SK-N-SH (cell line): Measurements from ENCODE around the gene CDK6. TPM values are rescaled to one million over a fixed set of nuclear protein-coding genes. Genes with fewer than 3 reads are reported as not detected.

Experiments
- CTCF ChIA-PET: fragments of 300-600, 350-600 bp; formaldehyde crosslinking; extraction: SDS; loops from one replicate; lab custom pipeline; 2021; lab: Yijun Ruan, JAX
- POLR2A ChIA-PET: fragments of 350-600 bp; sonication (Branson Sonifier 250); formaldehyde crosslinking; extraction: SDS; loops from one replicate; lab custom pipeline; 2020; ENCODE audit warnings: antibody characterized with exemption, inconsistent platforms; lab: Yijun Ruan, JAX
- DNase-seq: peaks from one replicate; pipeline ENCODE4 v3.0.0; 2012
- H2AFZ ChIP-seq: fragments of 200-600 bp; sonication (generic); 2 replicates; pipeline ENCODE4 v1.8.1; 2016; ENCODE audit warnings: antibody characterized with exemption, mild to moderate bottlenecking, low read depth
- H3F3A ChIP-seq: fragments of 200-600 bp; sonication (generic); replicated peaks from 2 replicates; pipeline ENCODE3; 2016; ENCODE audit warnings: antibody characterized with exemption, mild to moderate bottlenecking; ENCODE audit not compliant: insufficient read depth
- H3K27ac ChIP-seq, 2 experiments: fragments of 200-500 bp in 1 of 2; fragments of 200-600 bp in 1 of 2; sonication (Bioruptor generic) in 1 of 2; sonication (generic), shearing (Covaris generic) in 1 of 2; 2 replicates each; pipeline versions ENCODE4 v1.5.1 to v1.6.1; 2014 to 2016; ENCODE audit warnings: low read depth in 2 of 2, inconsistent platforms in 1 of 2, low read length in 1 of 2, mild to moderate bottlenecking in 1 of 2, mixed read lengths in 1 of 2
- H3K27me3 ChIP-seq: fragments of 200-600 bp; sonication (generic), shearing (Covaris generic); 2 replicates; pipeline ENCODE4 v1.6.1; 2016; ENCODE audit warnings: mixed run types; ENCODE audit not compliant: insufficient read depth
- H3K36me3 ChIP-seq, 2 experiments: fragments of 200-500 bp in 1 of 2; fragments of 200-600 bp in 1 of 2; sonication (Bioruptor generic) in 1 of 2; sonication (generic) in 1 of 2; replicated peaks in 1 of 2; 2 replicates each; pipeline versions ENCODE3 to v1.5.1; 2014 to 2016; ENCODE audit warnings: low read length in 1 of 2, mild to moderate bottlenecking in 1 of 2; ENCODE audit not compliant: insufficient read depth in 2 of 2, control insufficient read depth in 1 of 2
- H3K4me1 ChIP-seq, 2 experiments: fragments of 200-500 bp in 1 of 2; fragments of 200-600 bp in 1 of 2; sonication (Bioruptor generic) in 1 of 2; sonication (generic), shearing (Covaris generic) in 1 of 2; 2 replicates each; pipeline versions ENCODE4 v1.5.1 to v1.6.1; 2014 to 2016; ENCODE audit warnings: low read depth in 1 of 2, low read length in 1 of 2, mixed run types in 1 of 2; ENCODE audit not compliant: insufficient read depth in 2 of 2, control insufficient read depth in 1 of 2
- H3K4me2 ChIP-seq: fragments of 200-600 bp; sonication (generic), shearing (Covaris generic); 2 replicates; pipeline ENCODE4 v1.6.1; 2017; ENCODE audit warnings: mixed run types
- H3K4me3 ChIP-seq, 2 experiments: fragments of 200-500 bp in 1 of 2; fragments of 200-600 bp in 1 of 2; sonication (Bioruptor generic) in 1 of 2; sonication (generic), shearing (Covaris generic) in 1 of 2; 2 replicates each; pipeline versions ENCODE4 v1.5.1 to v1.8.1; 2014 to 2016; ENCODE audit warnings: low read depth in 2 of 2, inconsistent platforms in 1 of 2, low read length in 1 of 2, mild to moderate bottlenecking in 1 of 2, mixed read lengths in 1 of 2, moderate library complexity in 1 of 2
- H3K79me2 ChIP-seq: fragments of 200-600 bp; sonication (generic); 2 replicates; pipeline ENCODE4 v1.8.1; 2017; ENCODE audit warnings: mild to moderate bottlenecking; ENCODE audit not compliant: insufficient read depth
- H3K9ac ChIP-seq: fragments of 200-600 bp; sonication (generic); 2 replicates; pipeline ENCODE4 v1.6.1; 2017; ENCODE audit warnings: mixed run types
- H3K9me2 ChIP-seq: fragments of 200-600 bp; sonication (generic); 2 replicates; pipeline ENCODE4 v1.6.1; 2017; ENCODE audit warnings: mixed run types
- H3K9me3 ChIP-seq: fragments of 200-600 bp; sonication (generic); 2 replicates; pipeline ENCODE4 v1.6.1; 2017; ENCODE audit warnings: mixed run types, mild to moderate bottlenecking, moderate library complexity
- H4K20me1 ChIP-seq: fragments of 200-600 bp; sonication (generic); 2 replicates; pipeline ENCODE4 v1.6.1; 2017; ENCODE audit warnings: mild to moderate bottlenecking, mixed run types; ENCODE audit not compliant: insufficient read depth
- EP300 ChIP-seq, 2 experiments: IDR thresholded peaks; 2 replicates each; pipeline versions ENCODE4 v1.4.0 to v1.6.1; 2012; ENCODE audit warnings: borderline replicate concordance in 1 of 2, low read depth in 1 of 2, low read length in 1 of 2
- FOSL2 ChIP-seq: IDR thresholded peaks from 2 replicates; pipeline ENCODE4 v1.4.0; 2012; ENCODE audit warnings: low read depth, mild to moderate bottlenecking, moderate library complexity, borderline replicate concordance
- FOXM1 ChIP-seq: IDR thresholded peaks from 2 replicates; pipeline ENCODE4 v1.4.0; 2012; ENCODE audit warnings: low read depth, mild to moderate bottlenecking
- GATA2 ChIP-seq: sonication (generic); formaldehyde crosslinking; IDR thresholded peaks from 2 replicates; pipeline ENCODE4 v1.5.0; 2020; ENCODE audit warnings: mild to moderate bottlenecking, missing genetic modification reagents
- JUND ChIP-seq: IDR thresholded peaks from 2 replicates; pipeline ENCODE4 v1.4.0; 2012
- MEF2A ChIP-seq: IDR thresholded peaks from 2 replicates; pipeline ENCODE4 v1.4.0; 2012; ENCODE audit warnings: low read depth, borderline replicate concordance
- NFIC ChIP-seq: IDR thresholded peaks from 2 replicates; pipeline ENCODE4 v1.4.0; 2012; ENCODE audit warnings: borderline replicate concordance
- RAD21 ChIP-seq: IDR thresholded peaks from 2 replicates; pipeline ENCODE4 v1.6.1; 2012; ENCODE audit warnings: mild to moderate bottlenecking, low read length
- TAF1 ChIP-seq: IDR thresholded peaks from 2 replicates; pipeline ENCODE4 v1.6.1; 2012; ENCODE audit warnings: low read depth, mild to moderate bottlenecking, low read length, moderate library complexity, borderline replicate concordance
- TCF12 ChIP-seq: IDR thresholded peaks from 2 replicates; pipeline ENCODE4 v1.4.0; 2012
- TEAD4 ChIP-seq: IDR thresholded peaks from 2 replicates; pipeline ENCODE4 v1.4.0; 2012; ENCODE audit warnings: mild to moderate bottlenecking, borderline replicate concordance; ENCODE audit not compliant: insufficient read depth
- WGBS: methylation state at CpG from one replicate; pipeline ENCODE4 v1.1.6; 2017; ENCODE audit warnings: low lambda C conversion rate; 5-methylcytosine and 5-hydroxymethylcytosine counted together
- polyA plus RNA-seq, 3 experiments: library from polyadenylated mRNA; depleted of rRNA; stranded (reverse); fragments of >200 nt; gene quantifications; 2 replicates each; pipeline ENCODE4 v1.2.3, GENCODE V29; 2012
- TF ChIP-seq, protein P1 (sequence below): IDR thresholded peaks from 2 replicates; pipeline ENCODE4 v1.6.1; 2012; ENCODE audit warnings: mild to moderate bottlenecking, low read depth, low read length, moderate library complexity
- TF ChIP-seq, protein P2 (sequence below): IDR thresholded peaks from 2 replicates; pipeline ENCODE4; 2012
- TF ChIP-seq, protein P3 (sequence below): IDR thresholded peaks from 2 replicates; pipeline ENCODE4 v1.4.0; 2012; ENCODE audit warnings: low read depth, borderline replicate concordance

Gene CDK6
- polyA plus RNA-seq, 1 of the 3 experiments (the other 2 are of a cell fraction): 30.3 TPM

DNA sequence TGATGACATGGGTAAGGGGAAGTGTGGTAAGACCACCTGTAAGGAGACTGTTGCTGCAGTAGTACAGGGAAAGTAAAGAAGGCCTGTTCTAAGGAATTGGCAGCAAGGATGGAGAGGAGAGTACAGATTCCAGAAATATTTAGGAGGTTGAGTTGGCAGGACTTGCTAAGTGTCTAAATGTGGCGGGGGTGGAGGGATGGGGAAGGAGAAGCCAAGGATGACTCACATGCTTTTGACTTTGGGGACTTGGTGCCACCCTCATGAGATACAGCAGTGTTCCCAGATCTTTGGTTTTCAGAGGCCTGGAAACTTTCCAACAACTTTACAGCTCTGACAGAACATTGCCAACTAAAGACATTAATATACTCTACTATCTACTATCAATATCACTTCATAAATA, 45.4 kb downstream of the CDK6 start:
- no peak for DNase-seq
- Histone ChIP-seq H3K79me2 (peaks cover 100% of the 10 kb centered on the region), H3K4me3 (no peak overlapping the region), H4K20me1 (peaks cover 47% of the 10 kb centered on the region; the same call in 1 of the 2 replicates), H3K9ac (no peak overlapping the region), H3K27ac (peak overlapping the region in 1 of 2 experiments; percentile 50; a peak in 2 of 4 replicates), H3K4me1 (peaks cover 18% of the 10 kb centered on the region in 2 experiments; a peak in 3 of 4 replicates), H3K27me3 (no peaks in the 10 kb centered on the region), H3K9me3 (peaks cover 22% of the 10 kb centered on the region), H3K9me2 (no peaks in the 10 kb centered on the region), H2AFZ (no peak overlapping the region), H3F3A (peaks cover 51% of the 10 kb centered on the region), H3K4me2 (peak overlapping the region; percentile 18), H3K36me3 (peaks cover 16 to 57% of the 10 kb centered on the region in 2 experiments)
- ChIA-PET CTCF (interaction anchor here (1.0 kb wide), 1 partner anchor 12 kb away, joined by 4 read pairs; no protein-coding TSS in a partner anchor), POLR2A (no interaction called here)
- 67% methylated on average over 1 of the region's 1 CpG for WGBS
- TF ChIP-seq NFIC: peak; percentile 75
- TF ChIP-seq, protein P1, sequence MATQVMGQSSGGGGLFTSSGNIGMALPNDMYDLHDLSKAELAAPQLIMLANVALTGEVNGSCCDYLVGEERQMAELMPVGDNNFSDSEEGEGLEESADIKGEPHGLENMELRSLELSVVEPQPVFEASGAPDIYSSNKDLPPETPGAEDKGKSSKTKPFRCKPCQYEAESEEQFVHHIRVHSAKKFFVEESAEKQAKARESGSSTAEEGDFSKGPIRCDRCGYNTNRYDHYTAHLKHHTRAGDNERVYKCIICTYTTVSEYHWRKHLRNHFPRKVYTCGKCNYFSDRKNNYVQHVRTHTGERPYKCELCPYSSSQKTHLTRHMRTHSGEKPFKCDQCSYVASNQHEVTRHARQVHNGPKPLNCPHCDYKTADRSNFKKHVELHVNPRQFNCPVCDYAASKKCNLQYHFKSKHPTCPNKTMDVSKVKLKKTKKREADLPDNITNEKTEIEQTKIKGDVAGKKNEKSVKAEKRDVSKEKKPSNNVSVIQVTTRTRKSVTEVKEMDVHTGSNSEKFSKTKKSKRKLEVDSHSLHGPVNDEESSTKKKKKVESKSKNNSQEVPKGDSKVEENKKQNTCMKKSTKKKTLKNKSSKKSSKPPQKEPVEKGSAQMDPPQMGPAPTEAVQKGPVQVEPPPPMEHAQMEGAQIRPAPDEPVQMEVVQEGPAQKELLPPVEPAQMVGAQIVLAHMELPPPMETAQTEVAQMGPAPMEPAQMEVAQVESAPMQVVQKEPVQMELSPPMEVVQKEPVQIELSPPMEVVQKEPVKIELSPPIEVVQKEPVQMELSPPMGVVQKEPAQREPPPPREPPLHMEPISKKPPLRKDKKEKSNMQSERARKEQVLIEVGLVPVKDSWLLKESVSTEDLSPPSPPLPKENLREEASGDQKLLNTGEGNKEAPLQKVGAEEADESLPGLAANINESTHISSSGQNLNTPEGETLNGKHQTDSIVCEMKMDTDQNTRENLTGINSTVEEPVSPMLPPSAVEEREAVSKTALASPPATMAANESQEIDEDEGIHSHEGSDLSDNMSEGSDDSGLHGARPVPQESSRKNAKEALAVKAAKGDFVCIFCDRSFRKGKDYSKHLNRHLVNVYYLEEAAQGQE: no peak
- TF ChIP-seq MEF2A: no peak
- no peak for TF ChIP-seq FOXM1
- peak in 1 of 2 experiments; percentile 58; a peak in 1 of 4 replicates for TF ChIP-seq EP300 (IDR thresholded peaks at IDR 0.05; ENCODE audit: borderline replicate concordance in 1 of 2, low read depth in 1 of 2, low read length in 1 of 2)
- peak; percentile 74; the same call in 1 of the 2 replicates for TF ChIP-seq FOSL2
- TF ChIP-seq GATA2 (CRISPR knock-in tag): no peak
- TF ChIP-seq, protein P2, sequence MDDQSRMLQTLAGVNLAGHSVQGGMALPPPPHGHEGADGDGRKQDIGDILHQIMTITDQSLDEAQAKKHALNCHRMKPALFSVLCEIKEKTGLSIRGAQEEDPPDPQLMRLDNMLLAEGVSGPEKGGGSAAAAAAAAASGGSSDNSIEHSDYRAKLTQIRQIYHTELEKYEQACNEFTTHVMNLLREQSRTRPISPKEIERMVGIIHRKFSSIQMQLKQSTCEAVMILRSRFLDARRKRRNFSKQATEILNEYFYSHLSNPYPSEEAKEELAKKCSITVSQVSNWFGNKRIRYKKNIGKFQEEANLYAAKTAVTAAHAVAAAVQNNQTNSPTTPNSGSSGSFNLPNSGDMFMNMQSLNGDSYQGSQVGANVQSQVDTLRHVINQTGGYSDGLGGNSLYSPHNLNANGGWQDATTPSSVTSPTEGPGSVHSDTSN: peak; percentile 44
- TF ChIP-seq JUND: peak; percentile 62
- no peak for TF ChIP-seq RAD21
- peak; percentile 81; the same call in 1 of the 2 replicates for TF ChIP-seq TEAD4
- TF ChIP-seq TCF12: peak; percentile 57; the same call in 1 of the 2 replicates

DNA sequence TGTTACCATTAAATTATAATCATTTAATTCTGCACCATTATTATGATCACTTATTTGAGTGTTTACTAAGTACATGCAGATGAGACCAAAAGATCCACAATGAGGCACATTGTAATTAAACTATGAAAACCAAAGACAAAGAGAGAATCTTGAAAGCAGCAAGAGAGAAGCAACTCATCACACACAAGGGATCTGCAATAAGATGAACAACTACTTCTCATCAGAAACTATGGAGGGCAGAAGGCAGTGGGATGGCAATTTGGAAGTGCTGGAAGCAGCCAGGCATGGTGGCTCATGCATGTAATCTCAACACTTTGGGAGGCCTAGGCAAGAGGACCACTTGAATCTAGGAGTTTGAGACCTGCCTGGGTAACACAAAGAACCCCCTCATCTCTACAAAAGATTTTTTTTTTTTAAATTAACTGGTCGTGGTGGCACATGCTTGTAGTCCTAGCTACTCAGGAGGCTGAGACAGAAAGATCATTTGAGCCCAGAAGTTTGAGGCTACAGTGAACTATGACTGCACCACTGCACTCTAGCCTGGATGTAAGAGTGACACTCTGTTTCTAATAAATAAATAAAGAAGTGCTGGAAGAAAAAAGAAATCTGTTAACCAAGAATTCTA, 47.7 kb downstream of the CDK6 start:
- peaks cover 48% of the 10 kb centered on the region for H4K20me1 ChIP-seq
- H2AFZ ChIP-seq: no peak overlapping the region
- H3K27me3 ChIP-seq: no peaks in the 10 kb centered on the region
- no peaks in the 10 kb centered on the region for H3K9me2 ChIP-seq
- peaks cover 100% of the 10 kb centered on the region for H3K79me2 ChIP-seq
- peaks cover 49% of the 10 kb centered on the region for H3F3A ChIP-seq
- H3K9me3 ChIP-seq: peaks cover 22% of the 10 kb centered on the region
- TF ChIP-seq TAF1: no peak
- TF ChIP-seq, protein P2: no peak
- TF ChIP-seq, protein P3, sequence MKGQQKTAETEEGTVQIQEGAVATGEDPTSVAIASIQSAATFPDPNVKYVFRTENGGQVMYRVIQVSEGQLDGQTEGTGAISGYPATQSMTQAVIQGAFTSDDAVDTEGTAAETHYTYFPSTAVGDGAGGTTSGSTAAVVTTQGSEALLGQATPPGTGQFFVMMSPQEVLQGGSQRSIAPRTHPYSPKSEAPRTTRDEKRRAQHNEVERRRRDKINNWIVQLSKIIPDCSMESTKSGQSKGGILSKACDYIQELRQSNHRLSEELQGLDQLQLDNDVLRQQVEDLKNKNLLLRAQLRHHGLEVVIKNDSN: 0 out of 2 replicates have a peak, but pooled peaks have one; percentile 8
- no peak overlapping the region for H3K27ac ChIP-seq
- CTCF ChIA-PET: interaction anchor here (0.7 to 1.4 kb wide), 3 partner anchors 9 to 44 kb away, joined by 3 to 5 read pairs (median 4); no protein-coding TSS in a partner anchor
- no peak overlapping the region for H3K9ac ChIP-seq
- peaks cover 6 to 20% of the 10 kb centered on the region in 2 experiments; a peak in 3 of 4 replicates for H3K4me1 ChIP-seq
- peaks cover 17 to 57% of the 10 kb centered on the region in 2 experiments for H3K36me3 ChIP-seq
- H3K4me3 ChIP-seq: no peak overlapping the region
- POLR2A ChIA-PET: no interaction called here
- no peak overlapping the region for H3K4me2 ChIP-seq
- DNase-seq: no peak
- 77% methylated on average over 1 of the region's 1 CpG for WGBS
